HG02970 (cell line): ENCODE measurements around the gene MRPS27.

ENCODE experiments used
- ATAC-seq: cut with Tn5 transposase; IDR thresholded peaks from one replicate; pipeline ENCODE4 v1.9.1; 2021; ENCODE audit warnings: mild to moderate bottlenecking, moderate library complexity, moderate number of reproducible peaks; ENCODE audit not compliant: unreplicated experiment, low FRiP score

Gene MRPS27

DNA sequence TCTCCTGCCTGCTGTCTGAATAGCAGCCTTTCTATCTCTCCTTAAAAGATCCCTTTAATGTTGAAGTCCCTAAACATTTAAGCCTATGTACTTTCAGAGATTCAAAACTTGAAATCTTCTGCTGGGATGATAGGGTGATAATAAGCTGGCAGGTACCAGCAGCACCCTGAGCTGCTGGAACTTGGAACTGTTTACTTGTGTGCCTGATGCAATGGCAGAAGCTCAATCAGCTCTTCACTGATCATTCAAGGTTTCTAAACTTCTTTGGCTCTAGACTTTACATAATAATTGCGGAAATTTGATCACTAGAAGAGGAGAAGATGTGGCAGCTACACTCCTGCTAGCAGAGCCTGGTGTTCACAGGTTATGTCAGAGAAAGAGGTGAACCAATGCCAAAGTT lies 27.6 kb downstream of the MRPS27 start:
- ATAC-seq, result no peak

DNA sequence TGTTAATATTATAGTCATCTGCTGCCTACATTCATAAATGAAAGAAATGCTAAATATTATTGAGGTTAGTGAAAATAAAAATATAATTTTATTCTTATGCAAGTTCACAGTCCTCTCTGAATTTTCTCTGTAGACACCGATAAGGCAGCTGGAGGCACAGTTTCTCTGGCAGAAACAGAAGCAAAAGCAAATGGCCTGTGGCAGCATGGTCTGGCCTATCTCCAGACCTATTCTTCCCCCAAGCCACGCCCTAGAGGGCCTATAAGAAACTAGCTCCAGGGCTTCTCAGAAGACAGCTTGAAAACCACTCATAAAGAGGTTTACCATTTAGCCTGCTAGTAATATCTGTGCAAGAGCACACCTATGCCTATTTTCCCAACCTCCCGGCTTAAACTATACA lies 28.4 kb downstream of the MRPS27 start:
- ATAC-seq, result no peak

DNA sequence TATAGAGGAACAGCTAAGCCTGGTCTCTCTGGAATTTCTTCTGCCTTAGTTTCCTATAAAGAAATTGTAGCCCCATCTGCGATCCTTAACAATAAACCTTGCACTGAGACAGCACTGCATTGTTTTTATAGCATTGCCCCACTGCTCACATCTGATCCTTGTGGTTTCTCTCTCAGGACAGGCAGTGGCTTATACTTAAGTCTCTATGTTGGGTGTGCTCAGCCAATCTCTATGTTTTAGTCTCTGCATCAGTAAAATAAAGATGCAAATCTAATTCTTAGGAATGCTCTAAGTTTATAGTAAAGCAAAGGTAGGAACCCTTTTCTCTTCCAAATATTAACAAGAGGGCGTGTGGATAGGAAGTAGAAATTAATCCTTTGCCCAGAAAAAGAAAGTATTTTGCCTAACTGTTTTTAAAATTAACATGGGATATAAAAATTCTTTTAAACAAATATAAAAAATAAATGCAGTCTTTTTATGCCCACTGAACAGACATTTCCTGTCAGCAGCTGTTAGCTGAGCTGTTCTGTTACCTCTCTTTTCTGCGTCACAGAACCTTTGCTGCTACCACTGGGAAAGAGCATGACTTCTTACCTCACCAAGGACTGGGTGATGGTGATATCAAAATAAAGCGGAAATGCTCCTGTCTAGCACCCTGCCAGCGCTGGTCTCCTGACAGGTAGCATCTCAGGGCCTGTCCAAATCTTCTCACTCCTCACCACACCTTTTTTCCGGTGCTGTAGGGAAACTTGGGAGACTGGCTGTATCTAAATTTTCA lies 29.5 kb downstream of the MRPS27 start:
- ATAC-seq, result no peak

DNA sequence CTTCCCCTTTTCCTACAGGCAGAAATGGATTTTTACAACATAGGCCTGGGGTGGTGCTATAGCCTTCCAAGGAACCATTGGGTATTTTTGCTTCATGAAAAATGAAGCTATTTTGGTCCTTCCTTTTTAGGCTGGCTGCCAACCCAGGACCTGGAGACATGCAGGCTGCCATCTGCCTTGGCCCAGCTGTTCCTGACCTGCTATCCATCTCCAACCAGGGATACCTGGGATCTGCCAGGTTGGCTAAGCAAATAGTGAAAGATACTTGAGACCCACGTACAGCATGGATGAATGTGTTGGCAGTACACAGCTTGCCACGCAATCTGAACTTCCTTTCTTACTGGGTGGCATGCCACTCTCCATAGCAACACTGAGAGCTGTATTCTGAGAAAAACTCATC lies 31.1 kb downstream of the MRPS27 start:
- no peak for ATAC-seq

DNA sequence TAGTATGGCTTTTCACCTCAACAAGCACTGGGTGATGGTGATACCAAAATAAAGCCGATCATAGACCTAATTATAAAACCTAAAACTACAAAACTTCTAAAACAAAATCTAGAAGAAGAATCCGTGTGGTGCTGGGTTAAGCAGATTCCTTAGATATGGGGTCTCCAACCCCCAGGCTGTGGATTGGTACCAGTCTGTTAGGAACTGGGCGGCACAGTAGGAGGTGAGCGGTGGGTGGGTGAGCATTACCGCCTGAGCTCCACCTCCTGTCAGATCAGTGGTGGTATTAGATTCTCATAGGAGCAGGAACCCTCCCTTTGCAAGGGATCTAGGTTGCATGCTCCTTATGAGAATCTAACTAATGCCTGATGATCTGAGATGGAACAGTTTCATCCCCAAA lies 33.2 kb downstream of the MRPS27 start:
- ATAC-seq, result no peak

DNA sequence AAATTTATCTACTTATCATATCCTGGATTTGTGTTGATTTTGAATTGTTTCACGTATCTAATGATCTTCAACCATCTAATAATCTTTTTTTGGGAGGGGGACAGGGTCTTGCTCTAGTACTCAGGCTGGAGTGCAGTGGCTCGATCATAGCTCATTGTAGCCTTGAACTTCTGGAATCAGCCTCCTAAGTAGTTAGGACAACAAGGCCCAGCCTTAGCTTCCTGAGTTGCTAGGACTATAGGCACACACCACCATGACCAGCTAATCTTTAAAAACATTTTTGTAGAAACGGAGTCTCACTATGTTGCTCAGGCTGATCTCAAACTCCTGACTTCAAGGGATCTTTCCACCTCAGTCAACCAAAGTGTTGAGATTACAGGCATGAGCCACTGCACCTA lies 34.6 kb downstream of the MRPS27 start:
- ATAC-seq, result no peak

DNA sequence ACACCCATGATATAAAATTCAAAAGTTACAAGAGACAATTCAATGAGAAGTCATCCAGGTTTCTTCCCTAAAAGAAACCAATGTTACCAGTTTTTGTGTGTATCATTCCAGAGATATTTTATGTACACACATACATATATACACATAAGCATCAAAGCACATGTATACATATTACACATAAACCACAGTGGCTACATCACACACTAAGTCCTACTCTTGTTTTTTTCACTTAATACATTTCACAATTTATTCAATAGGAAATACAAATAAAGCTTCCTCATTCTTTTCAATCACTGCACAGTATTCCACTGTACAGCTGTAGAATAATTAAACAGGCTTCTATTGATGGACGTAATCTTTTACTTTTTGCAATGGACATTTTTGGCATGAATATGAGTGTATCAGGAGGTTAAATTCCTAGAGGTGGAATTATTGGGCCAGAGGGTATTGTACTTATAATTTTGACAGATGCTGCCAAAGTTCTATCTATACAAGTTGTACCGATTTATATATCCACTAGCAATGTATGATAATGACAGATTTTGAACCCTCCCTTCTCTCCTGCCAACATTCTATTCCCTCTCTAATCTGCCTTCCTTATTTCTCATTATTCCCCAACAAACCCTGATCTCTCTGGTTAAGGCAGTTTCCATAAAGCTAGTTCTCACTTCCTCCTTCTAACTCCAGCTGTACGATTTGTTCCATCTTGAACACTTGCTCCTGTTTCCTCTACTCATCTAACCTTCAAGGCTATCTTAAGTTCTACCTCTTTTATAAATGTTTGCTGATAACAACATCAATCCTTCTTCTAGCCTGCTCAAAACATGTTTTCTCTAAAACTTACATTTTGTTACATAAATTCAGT lies 35.2 kb downstream of the MRPS27 start:
- no peak for ATAC-seq

DNA sequence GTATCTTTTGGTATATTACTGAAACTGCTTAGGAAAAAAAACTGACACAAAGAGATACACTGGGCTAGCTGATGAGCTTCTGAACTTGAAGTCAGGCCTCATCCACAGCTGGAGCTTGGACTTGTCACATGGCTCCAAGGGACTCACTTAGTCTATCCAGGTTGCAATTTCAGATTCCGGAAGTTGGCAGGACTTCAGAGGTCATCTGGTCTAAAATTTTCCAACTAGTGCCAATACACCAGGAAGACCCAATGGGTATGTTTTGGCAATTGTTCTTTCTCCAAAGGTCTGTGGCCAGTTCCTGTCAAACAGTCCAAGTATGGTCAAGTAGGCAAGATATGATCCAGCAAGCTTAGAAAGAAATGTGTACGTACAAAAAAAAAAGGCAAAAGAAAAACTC lies 36.7 kb downstream of the MRPS27 start:
- no peak for ATAC-seq

DNA sequence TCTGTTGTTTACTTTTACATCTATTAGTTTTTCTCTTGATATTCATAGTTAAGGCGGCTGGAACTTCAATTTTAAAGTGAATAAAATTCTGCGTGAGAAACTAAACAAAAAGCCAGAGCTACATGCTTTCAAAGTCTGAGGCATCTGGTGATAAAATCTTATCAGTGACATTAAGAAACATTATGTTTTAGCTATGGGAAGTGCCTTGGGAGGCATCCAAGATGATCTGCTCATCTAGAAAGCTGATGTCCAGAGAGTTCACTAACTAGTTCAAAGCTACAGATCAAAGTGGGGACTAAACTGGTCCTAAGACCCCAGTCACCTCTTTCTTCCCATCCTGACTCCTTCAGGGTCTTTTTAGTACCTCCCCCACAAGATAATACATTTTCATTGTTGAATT lies 37.2 kb downstream of the MRPS27 start:
- ATAC-seq, result no peak

DNA sequence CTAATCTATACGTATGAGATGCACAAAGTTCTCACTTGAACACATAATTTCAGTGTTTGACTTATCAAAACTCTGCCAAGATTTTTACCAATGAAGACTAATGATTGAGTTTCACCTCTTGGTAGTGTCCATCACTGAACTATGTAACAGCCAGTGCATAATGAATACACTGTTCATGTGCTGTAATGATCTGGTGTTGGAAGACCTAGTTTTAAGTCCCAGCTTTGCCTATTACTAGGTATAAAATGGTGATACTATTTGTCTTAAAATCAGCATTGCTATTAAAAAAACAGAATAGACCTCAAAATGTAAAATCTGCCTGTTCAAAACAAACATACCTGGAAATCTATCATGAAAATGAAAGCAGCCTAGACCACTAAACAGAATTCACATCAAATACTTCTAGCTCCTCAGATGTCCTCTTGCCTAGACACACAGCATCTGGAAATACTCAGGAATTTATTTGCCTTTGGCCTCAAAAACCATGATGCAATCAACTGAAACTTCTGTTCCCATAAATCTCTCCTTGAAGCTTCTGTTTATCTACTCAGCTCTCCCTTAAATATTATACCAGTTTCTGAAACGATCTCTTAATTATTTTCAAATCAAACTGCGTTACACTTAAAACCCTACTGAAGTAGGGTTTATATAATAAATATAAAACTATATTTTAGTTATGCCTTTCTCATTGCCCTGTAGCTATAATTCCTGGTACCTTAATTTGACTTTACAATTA lies 38.1 kb downstream of the MRPS27 start:
- no peak for ATAC-seq

DNA sequence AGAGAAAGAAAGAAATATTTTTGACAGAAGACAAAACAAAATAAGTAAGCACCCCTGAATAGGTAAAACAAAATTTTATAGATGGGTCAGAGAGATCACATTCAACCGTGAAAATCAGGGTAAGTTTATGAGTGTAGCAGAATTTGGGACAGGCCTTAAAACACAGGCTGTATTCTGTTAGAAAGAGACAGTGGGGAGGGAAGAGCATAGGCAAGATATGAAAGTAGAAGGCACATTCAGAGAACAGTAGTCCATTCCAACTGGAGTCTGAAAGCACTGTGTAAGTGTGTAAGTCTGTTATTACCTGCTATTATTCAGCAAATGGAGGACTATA lies 38.6 kb downstream of the MRPS27 start:
- no peak for ATAC-seq

DNA sequence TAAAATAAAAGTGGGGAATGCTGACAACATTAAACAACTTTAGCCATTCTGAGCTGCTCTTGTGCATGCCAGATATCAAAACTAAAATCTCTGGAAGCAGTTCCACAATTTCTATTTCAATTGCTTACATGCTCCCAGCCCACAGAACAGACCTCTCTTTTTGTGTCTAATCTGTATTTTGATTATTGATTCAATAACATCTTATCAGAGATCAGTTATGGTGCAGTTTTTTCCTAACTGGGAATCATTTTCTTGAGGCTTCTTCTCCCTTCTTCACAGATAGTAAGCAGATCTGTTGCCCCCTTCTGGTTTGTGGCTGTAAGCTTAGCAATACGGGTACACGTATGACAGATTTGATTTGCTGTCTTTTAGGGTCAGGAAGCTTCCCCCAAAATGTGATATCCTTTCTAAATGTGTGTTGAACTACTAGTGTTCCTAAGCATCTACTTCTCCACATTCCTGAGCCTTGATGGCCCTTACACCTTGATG lies 39.4 kb downstream of the MRPS27 start:
- ATAC-seq, result no peak

DNA sequence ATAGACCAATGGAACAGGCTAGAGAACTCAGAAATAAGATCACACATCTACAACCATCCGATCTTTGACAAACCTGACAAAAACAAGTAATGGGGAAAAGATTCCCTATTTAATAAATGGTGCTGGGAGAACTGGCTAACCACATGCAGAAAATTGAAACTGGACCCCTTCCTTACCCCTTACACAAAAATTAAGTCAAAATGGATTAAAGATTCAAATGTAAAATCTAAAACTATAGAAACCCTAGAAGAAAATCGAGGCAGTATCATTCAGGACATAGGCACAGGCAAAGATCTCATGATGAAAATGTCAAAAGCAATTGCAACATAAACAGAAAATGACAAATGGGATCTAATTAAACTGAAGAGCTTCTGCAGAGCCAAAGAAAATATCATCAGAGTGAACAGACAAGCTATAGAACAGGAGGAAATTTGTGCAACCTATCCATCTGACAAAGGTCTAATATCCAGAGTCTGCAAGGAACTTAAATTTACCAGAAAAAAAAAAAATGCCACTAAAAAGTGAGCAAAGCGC lies 43.8 kb downstream of the MRPS27 start:
- no peak for ATAC-seq

DNA sequence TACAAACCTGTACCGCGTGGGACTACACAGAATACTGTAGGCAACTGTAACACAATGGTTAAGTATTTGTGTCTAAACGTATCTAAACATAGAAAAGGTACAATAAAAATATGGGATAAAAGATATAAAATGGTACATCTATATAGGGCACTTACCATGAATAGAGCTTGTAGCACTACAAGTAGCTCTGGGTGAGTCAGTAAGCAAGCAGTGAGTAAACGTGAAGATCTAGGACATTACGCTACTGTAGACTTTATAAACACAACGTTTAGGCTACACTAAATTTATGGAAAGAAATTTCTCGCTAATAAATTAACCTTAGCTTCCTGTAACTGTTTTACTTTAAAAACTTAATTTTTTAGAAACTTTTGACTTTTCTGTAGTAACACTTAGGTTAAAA lies 46.5 kb downstream of the MRPS27 start:
- ATAC-seq, result no peak

DNA sequence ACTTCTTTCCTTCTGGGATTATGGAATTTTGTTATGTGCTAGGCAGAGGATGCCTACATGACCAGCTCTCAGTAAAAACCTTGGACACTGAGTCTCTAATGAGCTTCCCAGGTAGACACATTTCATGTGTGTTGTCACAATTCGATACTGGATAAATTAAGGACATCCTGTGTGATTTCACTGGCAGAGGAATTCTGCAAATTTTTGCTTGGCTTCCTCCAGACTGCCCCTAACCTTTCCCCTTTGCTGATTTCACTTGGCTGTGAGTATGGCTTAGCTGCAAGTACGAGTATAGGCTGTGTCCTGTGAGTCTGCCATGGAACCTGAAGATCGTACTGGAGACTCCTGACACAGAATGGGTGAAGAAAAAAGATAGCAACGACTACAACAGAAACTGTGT lies 47.6 kb downstream of the MRPS27 start:
- no peak for ATAC-seq

DNA sequence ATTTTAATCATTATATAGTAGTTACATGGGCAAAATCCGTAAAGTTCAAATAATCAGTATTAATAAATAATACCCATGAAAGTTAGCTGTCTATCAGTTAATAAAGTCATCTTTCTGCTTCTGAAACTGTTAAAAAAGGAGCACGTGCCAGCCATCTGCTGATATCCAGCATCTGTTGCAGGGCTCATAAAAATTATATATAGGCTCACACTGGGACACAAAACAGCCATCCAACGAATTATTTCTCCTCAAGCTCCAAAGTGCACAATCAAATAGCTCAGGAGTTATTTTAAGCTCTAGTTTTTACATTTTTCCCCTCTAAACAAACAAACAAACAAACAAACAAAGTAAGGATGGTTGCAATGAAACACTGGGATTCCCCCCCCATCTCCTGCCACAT lies 48.3 kb downstream of the MRPS27 start:
- ATAC-seq, result no peak

DNA sequence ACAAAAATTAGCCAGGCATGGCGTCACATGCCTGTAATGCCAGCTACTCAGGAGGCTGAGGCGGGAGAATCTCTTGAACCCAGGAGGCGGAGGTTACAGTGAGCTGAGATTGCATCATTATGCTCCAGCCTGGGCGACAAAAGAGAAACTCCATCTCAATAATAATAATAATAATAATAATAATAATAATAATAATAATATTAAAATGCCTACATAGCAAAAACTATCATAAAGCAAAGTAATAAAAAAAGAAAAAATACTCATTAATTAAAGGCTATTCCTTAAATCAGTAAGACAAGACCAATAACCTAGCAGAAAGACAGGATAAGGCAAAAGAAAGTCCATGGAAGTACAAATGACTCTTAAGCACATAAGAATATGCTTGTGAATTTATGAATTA lies 50.0 kb downstream of the MRPS27 start:
- ATAC-seq, result no peak

DNA sequence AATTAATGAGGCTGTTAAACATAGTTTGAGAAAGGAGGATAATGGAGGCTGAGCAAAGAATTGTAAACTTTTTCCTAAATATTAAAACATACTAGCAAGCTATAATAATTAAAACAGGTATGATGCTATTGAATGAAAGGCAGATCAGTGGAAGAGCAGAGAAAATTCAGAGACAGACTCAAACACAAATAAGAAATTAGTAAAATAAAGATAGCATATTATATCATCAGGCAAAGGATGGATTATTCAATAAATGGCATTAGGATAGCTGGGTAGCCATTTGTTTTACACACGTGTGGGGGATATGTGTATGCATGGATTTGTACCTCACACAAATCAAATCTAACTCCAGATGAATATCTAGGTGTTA lies 50.6 kb downstream of the MRPS27 start:
- ATAC-seq, result no peak

DNA sequence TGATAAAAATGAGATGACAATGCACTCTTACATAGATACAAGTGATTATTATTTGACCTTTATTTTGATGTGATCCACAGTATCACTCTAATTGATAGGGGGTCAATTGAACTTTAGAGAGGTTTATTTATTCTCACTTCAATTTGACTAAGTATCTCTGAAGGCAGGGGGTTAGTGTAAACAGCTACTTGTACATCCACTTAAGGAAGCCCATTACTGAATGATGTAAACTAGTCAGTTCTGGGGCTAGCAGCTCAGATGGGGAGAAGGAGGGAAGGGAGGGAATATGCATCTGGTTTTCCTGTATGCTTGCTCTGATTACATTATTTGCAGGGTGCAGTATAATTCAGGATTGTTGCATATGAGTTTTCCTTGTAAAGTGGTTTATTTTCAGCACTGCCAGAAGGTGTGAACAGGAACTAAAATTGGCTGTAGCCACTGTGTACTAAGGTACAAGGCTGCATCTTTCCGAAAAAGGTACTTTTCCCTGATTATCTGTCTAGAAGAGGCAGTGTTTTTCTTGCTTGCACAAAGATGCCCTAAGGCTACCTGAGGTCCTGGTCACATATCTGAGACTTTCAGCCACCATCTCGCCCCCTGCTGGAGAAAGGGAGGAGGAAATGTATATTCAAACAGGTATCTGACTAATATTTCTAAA lies 51.2 kb downstream of the MRPS27 start:
- no peak for ATAC-seq

DNA sequence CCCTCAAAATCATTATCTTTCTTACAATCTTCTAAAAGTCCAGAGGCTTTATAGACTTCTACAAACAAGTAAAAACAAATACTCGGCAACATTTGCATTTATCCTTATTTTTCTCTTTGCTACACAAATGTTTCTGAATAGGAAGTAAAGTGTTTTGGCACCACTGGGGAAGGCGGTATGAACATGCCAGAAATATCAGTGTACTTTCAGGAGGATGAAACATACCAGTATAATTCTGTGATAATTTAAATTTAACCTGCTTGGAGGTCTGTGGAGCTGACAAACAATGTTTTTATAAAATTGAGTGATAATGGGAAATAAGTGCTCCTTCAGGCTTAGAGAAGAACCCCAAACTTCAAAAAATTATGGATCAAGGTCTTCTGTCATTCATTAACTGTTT lies 51.8 kb downstream of the MRPS27 start:
- ATAC-seq, result no peak

DNA sequence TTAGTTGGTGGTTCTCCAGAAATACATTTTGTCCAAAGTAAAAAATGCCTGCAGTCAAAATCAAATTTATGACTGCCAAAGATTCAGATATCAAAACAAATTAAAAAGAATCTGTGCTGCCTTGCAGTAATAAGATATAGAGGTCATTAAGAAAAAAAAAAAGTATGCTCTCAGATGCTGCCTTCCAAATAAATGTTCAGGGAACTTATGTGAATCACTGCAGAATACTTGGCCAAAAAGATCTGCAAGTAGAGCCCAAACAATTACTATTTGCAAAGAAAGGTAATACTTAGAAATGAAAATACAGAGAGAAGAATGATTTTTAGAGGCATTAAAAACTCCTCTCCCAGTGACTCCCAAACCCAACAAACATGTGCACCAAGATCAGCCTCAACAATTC lies 52.4 kb downstream of the MRPS27 start:
- no peak for ATAC-seq
